K562 (cell line): Measurements from ENCODE around the gene IL1RAPL2. TPM values are rescaled to one million over a fixed set of nuclear protein-coding genes. Genes with fewer than 3 reads are reported as not detected.

Experiments
- ATAC-seq: fragments of 200-7000 bp; cut with Tn5 transposase; 3 replicates; pipeline ENCODE4 v1.9.1; 2020; ENCODE audit warnings: moderate library complexity
- BruUV-seq: library from RNA; stranded (reverse); fragments of 400-500 nt; replicated peaks from 2 replicates; lab custom pipeline; 2021; lab: Mats Ljungman, UMichigan
- CTCF ChIA-PET: fragments of 300-600 bp; formaldehyde crosslinking; extraction: SDS; loops from one replicate; lab custom pipeline; 2021; ENCODE audit warnings: low intra/inter-chr PET ratio; lab: Yijun Ruan, JAX
- POLR2A ChIA-PET: fragments of 300-600, 350-650 bp; sonication (Branson Sonifier 250); formaldehyde crosslinking; extraction: SDS; loops from one replicate; lab custom pipeline; 2021; ENCODE audit warnings: antibody characterized with exemption, inconsistent platforms; lab: Yijun Ruan, JAX
- DNase-seq, 4 experiments: peaks; one replicate each; pipeline versions ENCODE4 v3.0.0 to v3.0.0-alpha.2; 2011 to 2018; ENCODE audit warnings: low spot score in 3 of 4, mixed read lengths in 3 of 4; ENCODE audit errors: extremely low read depth in 1 of 4
- FAIRE-seq: peaks from 2 replicates; lab custom pipeline; 2011; peaks lifted over from hg19 to GRCh38; lab: Jason Lieb, UNC
- H2AFZ ChIP-seq: 2 replicates; pipeline ENCODE4 v1.6.0; 2011; ENCODE audit warnings: low read depth, low read length, control low read depth, inconsistent platforms
- H3K27ac ChIP-seq: fragments of 200-600 bp; 3 replicates; pipeline ENCODE4 v1.8.0; 2011; ENCODE audit warnings: low read depth, mild to moderate bottlenecking, control low read depth, inconsistent platforms, low read length, moderate library complexity, mixed read lengths; ENCODE audit errors: extremely low read depth
- H3K27me3 ChIP-seq, 2 experiments: fragments of 300-600 bp in 1 of 2; 2 replicates in 1 of 2; 3 replicates in 1 of 2; pipeline versions ENCODE4 v1.6.0 to v1.8.0; 2011; ENCODE audit warnings: inconsistent platforms in 2 of 2, low read length in 2 of 2, mild to moderate bottlenecking in 1 of 2, mixed read lengths in 1 of 2, moderate library complexity in 1 of 2; ENCODE audit not compliant: control insufficient read depth in 2 of 2, insufficient read depth in 2 of 2
- H3K36me3 ChIP-seq: fragments of 300-600 bp; 3 replicates; pipeline ENCODE4 v1.8.0; 2011; ENCODE audit warnings: mild to moderate bottlenecking, low read length, inconsistent platforms; ENCODE audit not compliant: control insufficient read depth, insufficient read depth
- H3K4me1 ChIP-seq, 2 experiments: fragments of 200-600 bp in 1 of 2; replicated peaks in 1 of 2; 2 replicates in 1 of 2; 3 replicates in 1 of 2; pipeline versions ENCODE4 v1.5.1 to v1.8.0; 2011; ENCODE audit warnings: inconsistent platforms in 2 of 2, low read length in 2 of 2, mild to moderate bottlenecking in 1 of 2, mixed read lengths in 1 of 2, moderate library complexity in 1 of 2; ENCODE audit not compliant: control insufficient read depth in 2 of 2, insufficient read depth in 2 of 2
- H3K4me2 ChIP-seq: 2 replicates; pipeline ENCODE4 v1.6.1; 2011; ENCODE audit warnings: low read length, control low read depth, inconsistent platforms, mixed read lengths; ENCODE audit not compliant: insufficient read depth
- H3K4me3 ChIP-seq: fragments of 200-600 bp; sonication (generic), shearing (Covaris generic); 2 replicates; pipeline ENCODE4 v1.5.1; 2016; ENCODE audit warnings: control low read depth, inconsistent platforms
- H3K79me2 ChIP-seq: fragments of 200-600 bp; 3 replicates; pipeline ENCODE4 v1.8.0; 2011; ENCODE audit warnings: low read length, inconsistent platforms; ENCODE audit not compliant: control insufficient read depth, insufficient read depth
- H3K9ac ChIP-seq, 2 experiments: 2 replicates each; pipeline versions ENCODE4 v1.6.0 to v1.6.1; 2011; ENCODE audit warnings: low read depth in 2 of 2, low read length in 2 of 2, control low read depth in 1 of 2, inconsistent platforms in 1 of 2, mild to moderate bottlenecking in 1 of 2, mixed read lengths in 1 of 2; ENCODE audit not compliant: insufficient read depth in 1 of 2
- H3K9me1 ChIP-seq: one replicate; pipeline ENCODE4 v1.6.0; 2011; ENCODE audit warnings: inconsistent platforms, mild to moderate bottlenecking, low read length, moderate library complexity; ENCODE audit not compliant: control insufficient read depth, insufficient read depth
- H3K9me3 ChIP-seq: replicated peaks from 2 replicates; pipeline ENCODE4 v1.5.1; 2011; ENCODE audit warnings: low read depth, low read length, inconsistent platforms; ENCODE audit not compliant: control insufficient read depth, insufficient read depth
- H4K20me1 ChIP-seq: replicated peaks from 2 replicates; pipeline ENCODE4 v1.6.1; 2011; ENCODE audit warnings: low read length, inconsistent platforms, mixed read lengths; ENCODE audit not compliant: control insufficient read depth, insufficient read depth
- DDX20 ChIP-seq: fragments of 450-650 bp; IDR thresholded peaks from 2 replicates; pipeline ENCODE4 v1.6.1; 2016; ENCODE audit warnings: missing genetic modification characterization, low read depth, mild to moderate bottlenecking, missing compliant biosample characterization, moderate library complexity
- MTF1 ChIP-seq: fragments of 250-450 bp; sonication (Bioruptor Pico); IDR thresholded peaks from 2 replicates; pipeline ENCODE4 v1.9.0; 2021; ENCODE audit warnings: moderate library complexity, mild to moderate bottlenecking, inconsistent platforms, borderline replicate concordance
- SMC3 ChIP-seq: conservative IDR thresholded peaks from 2 replicates; pipeline ENCODE4 v1.6.1; 2011; ENCODE audit warnings: low read depth, low read length, improper control_type of control experiment; ENCODE audit not compliant: insufficient read depth
- WGBS: fragments of 100-300 bp; shearing (Covaris generic); methylation state at CpG from one replicate; pipeline ENCODE4 v1.1.6; 2016; ENCODE audit warnings: low coverage, mixed read lengths; ENCODE audit not compliant: insufficient coverage; ENCODE audit errors: missing lambda C conversion rate; 5-methylcytosine and 5-hydroxymethylcytosine counted together
- in situ Hi-C: fragments of 300-500 bp; cut with MboI; formaldehyde crosslinking; loops from 4 replicates; pipeline ENCODE4 v1.15.0; 2018; ENCODE audit warnings: inconsistent platforms, mixed read lengths
- intact Hi-C: fragments of 100-400 bp; cut with micrococcal nuclease; formaldehyde crosslinking; loops from 2 replicates; pipeline ENCODE4 v1.14.2; 2022
- polyA plus RNA-seq, 8 experiments: library from polyadenylated mRNA; depleted of rRNA in 4 of 8; stranded (reverse) in 5 of 8; unstranded in 3 of 8; fragments of >200 nt; fragmentation: Nextera tagmentation in 2 of 8; fragmentation: Illumina TruSeq in 1 of 8; extraction: Ambion mirVana in 2 of 8; extraction: Trizol in 1 of 8; gene quantifications; 2 replicates each; pipeline versions ENCODE4 v1.2.1 to v1.2.3, GENCODE V29; 2011 to 2014; ENCODE audit warnings: inconsistent platforms in 1 of 8, missing spikeins in 1 of 8
- total RNA-seq, 7 experiments: library from RNA; depleted of rRNA in 6 of 7; stranded (reverse); fragments of >200 nt in 6 of 7; fragmentation: Illumina TruSeq in 2 of 7; extraction: Trizol in 2 of 7; gene quantifications; 2 replicates each; pipeline versions ENCODE4 v1.2.1 to v1.2.3, GENCODE V29; 2011 to 2021; ENCODE audit warnings: low replicate concordance in 1 of 7
- TF ChIP-seq, protein P1 (sequence below): IDR thresholded peaks from 2 replicates; pipeline ENCODE4 v1.6.1; 2011; ENCODE audit not compliant: insufficient read length; ENCODE audit errors: extremely low read depth
- TF ChIP-seq, protein P2 (sequence below): sonication (generic); formaldehyde crosslinking; IDR thresholded peaks from 2 replicates; pipeline ENCODE4 v1.8.0; 2022; ENCODE audit warnings: mild to moderate bottlenecking, low read depth, missing genetic modification reagents

Gene IL1RAPL2
- total and polyA plus RNA-seq, 9 of the 15 experiments (the other 6 are each of a cell fraction or from before 2014, with no cell fraction given), result not detected

DNA sequence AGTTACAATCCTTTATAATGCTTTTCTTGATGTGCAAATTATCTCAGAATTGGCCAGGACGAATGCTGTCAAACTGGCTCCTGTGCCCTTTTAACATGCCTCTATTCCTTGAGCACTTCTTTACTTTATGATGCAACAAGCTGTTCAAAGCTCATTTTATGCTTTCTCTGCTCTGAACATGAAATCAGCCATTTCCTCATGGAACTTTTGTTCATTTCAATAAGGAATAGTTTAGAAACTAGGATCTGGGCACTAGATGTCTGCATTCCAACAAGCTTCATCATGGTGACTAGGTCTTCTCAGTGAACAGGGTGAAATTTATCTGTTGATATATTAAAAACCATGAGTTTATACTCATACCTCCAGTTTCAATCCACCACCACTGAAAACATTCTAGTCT lies 741.8 kb downstream of the IL1RAPL2 start:
- BruUV-seq, result no TSS peak

More for the DNA sequence above, 741.8 kb downstream of the IL1RAPL2 start:
- FAIRE-seq (no peak), ATAC-seq (no peak), DNase-seq (no peak)
- no peak overlapping the region for H3K27ac ChIP-seq
- H3K4me1 ChIP-seq, result no peaks in the 10 kb centered on the region
- no peak overlapping the region for H2AFZ ChIP-seq
- in situ Hi-C loops (no loop called here), intact Hi-C loops (no loop called here)
- H3K79me2 ChIP-seq, result no peaks in the 10 kb centered on the region
- ChIA-PET POLR2A (no interaction called here), CTCF (no interaction called here)
- 0% methylated on average over 1 of the region's 1 CpG for WGBS
- H3K9me1 ChIP-seq, result no peaks in the 10 kb centered on the region
- TF ChIP-seq, protein P1, sequence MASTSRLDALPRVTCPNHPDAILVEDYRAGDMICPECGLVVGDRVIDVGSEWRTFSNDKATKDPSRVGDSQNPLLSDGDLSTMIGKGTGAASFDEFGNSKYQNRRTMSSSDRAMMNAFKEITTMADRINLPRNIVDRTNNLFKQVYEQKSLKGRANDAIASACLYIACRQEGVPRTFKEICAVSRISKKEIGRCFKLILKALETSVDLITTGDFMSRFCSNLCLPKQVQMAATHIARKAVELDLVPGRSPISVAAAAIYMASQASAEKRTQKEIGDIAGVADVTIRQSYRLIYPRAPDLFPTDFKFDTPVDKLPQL, result no peak
- TF ChIP-seq MTF1 (CRISPR knock-in tag) (no peak), SMC3 (no peak), DDX20 (tag) (no peak)
- TF ChIP-seq, protein P2, sequence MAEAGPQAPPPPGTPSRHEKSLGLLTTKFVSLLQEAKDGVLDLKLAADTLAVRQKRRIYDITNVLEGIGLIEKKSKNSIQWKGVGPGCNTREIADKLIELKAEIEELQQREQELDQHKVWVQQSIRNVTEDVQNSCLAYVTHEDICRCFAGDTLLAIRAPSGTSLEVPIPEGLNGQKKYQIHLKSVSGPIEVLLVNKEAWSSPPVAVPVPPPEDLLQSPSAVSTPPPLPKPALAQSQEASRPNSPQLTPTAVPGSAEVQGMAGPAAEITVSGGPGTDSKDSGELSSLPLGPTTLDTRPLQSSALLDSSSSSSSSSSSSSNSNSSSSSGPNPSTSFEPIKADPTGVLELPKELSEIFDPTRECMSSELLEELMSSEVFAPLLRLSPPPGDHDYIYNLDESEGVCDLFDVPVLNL (CRISPR knock-in tag), result no peak
- H3K4me3 ChIP-seq, result no peak overlapping the region
- no peaks in the 10 kb centered on the region for H3K36me3 ChIP-seq
- H3K4me2 ChIP-seq, result no peak overlapping the region
- no peak overlapping the region for H3K9ac ChIP-seq
- no peaks in the 10 kb centered on the region for H3K27me3 ChIP-seq
- H4K20me1 ChIP-seq, result no peaks in the 10 kb centered on the region
- no peaks in the 10 kb centered on the region for H3K9me3 ChIP-seq
